ENCODE results near the gene TMEM141. TPM values are rescaled to one million over a fixed set of nuclear protein-coding genes. Genes with fewer than 3 reads are reported as not detected.
A peak's percentile ranks its signal among the peaks of the same experiment; 100 is the strongest.
"Not testable (repeated sequence)": the region's sequence is repeated elsewhere in the genome, so short reads cannot be mapped to it uniquely, and the experiment has no call there.

Gene TMEM141
- total and polyA plus RNA-seq, 2 donors (not counting 1 experiment from before 2014, with no cell fraction given): 43.3 to 56.5 TPM

DNA sequence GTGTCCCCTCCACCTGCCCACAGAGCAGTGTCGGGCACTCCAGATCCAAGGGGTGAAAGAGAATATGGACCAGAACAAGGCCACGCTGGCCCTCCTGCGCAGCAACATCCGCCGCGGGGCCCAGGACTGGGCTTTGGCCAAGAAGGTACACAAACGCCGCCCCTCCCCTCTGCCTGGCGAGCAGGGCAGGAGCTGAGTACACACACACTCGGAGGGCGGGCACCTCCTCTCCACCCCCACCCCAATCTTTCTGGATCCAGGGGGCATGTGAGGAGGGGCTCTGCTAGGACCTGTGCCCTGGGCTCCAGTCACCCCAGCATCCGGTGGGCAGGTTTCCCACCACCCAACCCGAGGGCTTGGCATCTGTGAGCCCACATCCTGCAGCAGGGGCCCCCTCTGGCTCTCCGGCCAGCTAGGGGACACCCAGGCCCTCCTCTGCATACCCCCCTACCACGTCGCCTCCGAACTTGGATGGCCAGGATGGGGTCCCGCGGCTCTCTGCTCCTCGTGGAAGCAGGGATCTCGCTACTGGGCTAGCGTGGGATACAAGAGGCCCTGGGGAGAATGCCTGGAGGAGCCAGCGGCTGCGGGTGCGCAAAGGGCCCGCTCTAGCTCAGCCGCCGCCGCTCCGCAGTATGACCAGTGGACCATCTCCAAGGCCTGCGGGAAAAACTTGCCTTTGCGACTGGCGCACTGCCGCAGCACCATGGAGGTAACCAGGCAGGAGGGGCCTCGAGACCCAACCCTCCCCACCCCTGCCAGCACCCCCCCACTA, 8.1 kb downstream of the TMEM141 start:
- no peak overlapping the region for H3K4me2 ChIP-seq (ENCODE audit: extremely low read depth, insufficient read depth, low read length)
- H3K27me3 ChIP-seq (ENCODE audit: control insufficient read depth, insufficient read depth, low read length): peaks cover 33% of the 10 kb centered on the region
- no peaks in the 10 kb centered on the region for H3K9me3 ChIP-seq (ENCODE audit: control insufficient read depth, insufficient read depth, low read depth, low read length)
- H3K9ac ChIP-seq (ENCODE audit: insufficient read depth, low read length): no peak overlapping the region
- H3K4me1 ChIP-seq (ENCODE audit: control insufficient read depth, extremely low read depth, insufficient read depth, low read length): no peaks in the 10 kb centered on the region
- no peak overlapping the region for H2AFZ ChIP-seq (ENCODE audit: low read length)
- no peaks in the 10 kb centered on the region for H3K36me3 ChIP-seq (ENCODE audit: control insufficient read depth, insufficient read depth, low read length)
- no peak for DNase-seq (ENCODE audit: low read depth in 2 of 2)
- H3K27ac ChIP-seq (ENCODE audit: insufficient read depth, low read length): no peak overlapping the region
- TF ChIP-seq EZH2 (IDR thresholded peaks at IDR 0.05; ENCODE audit: low read length, missing control alignments): no peak
- TF ChIP-seq, protein P1, sequence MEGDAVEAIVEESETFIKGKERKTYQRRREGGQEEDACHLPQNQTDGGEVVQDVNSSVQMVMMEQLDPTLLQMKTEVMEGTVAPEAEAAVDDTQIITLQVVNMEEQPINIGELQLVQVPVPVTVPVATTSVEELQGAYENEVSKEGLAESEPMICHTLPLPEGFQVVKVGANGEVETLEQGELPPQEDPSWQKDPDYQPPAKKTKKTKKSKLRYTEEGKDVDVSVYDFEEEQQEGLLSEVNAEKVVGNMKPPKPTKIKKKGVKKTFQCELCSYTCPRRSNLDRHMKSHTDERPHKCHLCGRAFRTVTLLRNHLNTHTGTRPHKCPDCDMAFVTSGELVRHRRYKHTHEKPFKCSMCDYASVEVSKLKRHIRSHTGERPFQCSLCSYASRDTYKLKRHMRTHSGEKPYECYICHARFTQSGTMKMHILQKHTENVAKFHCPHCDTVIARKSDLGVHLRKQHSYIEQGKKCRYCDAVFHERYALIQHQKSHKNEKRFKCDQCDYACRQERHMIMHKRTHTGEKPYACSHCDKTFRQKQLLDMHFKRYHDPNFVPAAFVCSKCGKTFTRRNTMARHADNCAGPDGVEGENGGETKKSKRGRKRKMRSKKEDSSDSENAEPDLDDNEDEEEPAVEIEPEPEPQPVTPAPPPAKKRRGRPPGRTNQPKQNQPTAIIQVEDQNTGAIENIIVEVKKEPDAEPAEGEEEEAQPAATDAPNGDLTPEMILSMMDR (conservative IDR thresholded peaks at IDR 0.05 in 1 of 2, IDR thresholded peaks at IDR 0.05 in 1 of 2; ENCODE audit: low read depth in 1 of 2, low read length in 2 of 2): no peak
- no peak overlapping the region for H3K4me3 ChIP-seq (replicated peaks in 1 of 4; ENCODE audit: control extremely low read depth in 1 of 4, insufficient read depth in 1 of 4, low read depth in 3 of 4, low read length in 4 of 4)
- H4K20me1 ChIP-seq (ENCODE audit: control insufficient read depth, extremely low read depth, insufficient read depth, low read length): no peaks in the 10 kb centered on the region
- H3K79me2 ChIP-seq (ENCODE audit: control insufficient read depth, insufficient read depth, low read length): no peaks in the 10 kb centered on the region

DNA sequence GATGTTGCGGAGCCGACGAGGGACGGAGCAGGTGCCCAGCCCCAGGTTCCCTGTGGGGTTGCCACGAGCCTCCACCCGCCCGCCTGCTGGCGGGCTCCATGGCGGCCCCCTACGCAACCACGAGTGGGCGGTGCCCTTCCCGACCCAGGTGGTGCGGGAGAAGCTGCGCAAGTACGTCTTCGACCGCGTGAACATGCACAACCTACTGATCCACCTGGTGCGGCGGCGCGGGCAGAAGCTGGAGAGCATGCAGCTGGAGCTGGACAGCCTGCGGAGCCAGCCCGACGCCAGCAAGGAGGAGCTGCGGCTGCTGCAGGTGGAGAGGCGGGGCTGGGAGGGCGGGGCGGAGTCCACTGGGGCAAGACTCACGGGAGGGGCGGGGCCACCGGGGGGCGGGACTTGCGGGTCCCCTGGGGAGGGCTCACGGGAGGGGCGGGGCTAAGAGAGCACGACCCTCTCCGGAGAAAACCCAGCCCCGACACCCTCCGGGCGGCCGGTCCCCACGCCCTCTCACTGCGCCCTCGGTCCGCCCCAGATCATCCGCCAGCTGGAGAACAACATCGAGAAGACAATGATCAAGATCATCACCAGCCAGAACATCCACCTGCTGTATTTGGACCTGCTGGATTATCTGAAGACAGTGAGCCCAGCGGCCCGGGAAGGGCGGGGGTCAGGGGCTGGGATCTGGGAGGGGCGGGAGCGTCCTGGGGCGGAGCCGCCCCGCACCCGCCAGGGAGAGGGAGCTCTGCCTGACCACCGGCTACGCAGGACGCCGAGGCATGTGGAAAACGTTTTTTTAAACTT, 8.9 kb downstream of the TMEM141 start:
- peaks cover 33% of the 10 kb centered on the region for H3K27me3 ChIP-seq (ENCODE audit: control insufficient read depth, insufficient read depth, low read length)
- H2AFZ ChIP-seq (ENCODE audit: low read length): no peak overlapping the region
- no peak for TF ChIP-seq EZH2 (IDR thresholded peaks at IDR 0.05; ENCODE audit: low read length, missing control alignments)
- TF ChIP-seq, protein P1 (conservative IDR thresholded peaks at IDR 0.05 in 1 of 2, IDR thresholded peaks at IDR 0.05 in 1 of 2; ENCODE audit: low read depth in 1 of 2, low read length in 2 of 2): no peak

DNA sequence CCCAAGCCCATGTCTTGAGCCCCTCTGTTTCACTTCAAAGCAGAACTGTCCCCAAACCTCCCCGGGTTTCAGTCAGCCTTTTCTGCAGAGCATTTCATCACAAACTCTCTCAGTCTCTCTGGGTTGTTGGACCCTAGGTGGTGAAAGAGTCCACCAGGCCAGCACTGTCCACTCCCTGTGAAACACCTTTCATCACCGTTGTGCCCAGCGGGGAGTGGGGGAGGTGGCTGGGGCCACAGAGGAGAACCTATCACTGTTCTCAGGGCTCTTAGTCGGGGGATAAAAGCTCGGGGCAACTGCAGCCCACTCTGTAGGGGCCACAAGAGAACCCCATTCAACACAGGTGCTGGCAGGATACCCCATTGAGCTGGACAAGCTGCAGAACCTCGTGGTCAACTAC, 11.2 kb downstream of the TMEM141 start:
- Histone ChIP-seq H3K27me3 (ENCODE audit: control insufficient read depth, insufficient read depth, low read length) (peaks cover 23% of the 10 kb centered on the region), H3K36me3 (ENCODE audit: control insufficient read depth, insufficient read depth, low read length) (peaks cover 2% of the 10 kb centered on the region), H4K20me1 (ENCODE audit: control insufficient read depth, extremely low read depth, insufficient read depth, low read length) (no peaks in the 10 kb centered on the region), H3K4me3 (replicated peaks in 1 of 4; ENCODE audit: control extremely low read depth in 1 of 4, insufficient read depth in 1 of 4, low read depth in 3 of 4, low read length in 4 of 4) (no peak overlapping the region), H3K4me2 (ENCODE audit: extremely low read depth, insufficient read depth, low read length) (no peak overlapping the region), H3K79me2 (ENCODE audit: control insufficient read depth, insufficient read depth, low read length) (no peaks in the 10 kb centered on the region), H2AFZ (ENCODE audit: low read length) (no peak overlapping the region), H3K4me1 (ENCODE audit: control insufficient read depth, extremely low read depth, insufficient read depth, low read length) (peaks cover 6% of the 10 kb centered on the region), H3K9me3 (ENCODE audit: control insufficient read depth, insufficient read depth, low read depth, low read length) (no peaks in the 10 kb centered on the region), H3K27ac (ENCODE audit: insufficient read depth, low read length) (no peak overlapping the region), H3K9ac (ENCODE audit: insufficient read depth, low read length) (no peak overlapping the region)
- DNase-seq (ENCODE audit: low read depth in 2 of 2): no peak
- no peak for TF ChIP-seq EZH2 (IDR thresholded peaks at IDR 0.05; ENCODE audit: low read length, missing control alignments)
- TF ChIP-seq, protein P1 (conservative IDR thresholded peaks at IDR 0.05 in 1 of 2, IDR thresholded peaks at IDR 0.05 in 1 of 2; ENCODE audit: low read depth in 1 of 2, low read length in 2 of 2): no peak

More for the DNA sequence above, 8.9 kb downstream of the TMEM141 start:
- no peak overlapping the region for H3K9ac ChIP-seq (ENCODE audit: insufficient read depth, low read length)
- no peaks in the 10 kb centered on the region for H3K9me3 ChIP-seq (ENCODE audit: control insufficient read depth, insufficient read depth, low read depth, low read length)
- H3K79me2 ChIP-seq (ENCODE audit: control insufficient read depth, insufficient read depth, low read length): no peaks in the 10 kb centered on the region
- H3K4me3 ChIP-seq (replicated peaks in 1 of 4; ENCODE audit: control extremely low read depth in 1 of 4, insufficient read depth in 1 of 4, low read depth in 3 of 4, low read length in 4 of 4): peak overlapping the region in 3 of 4 experiments; percentile 8 to 43 (median 34)
- no peaks in the 10 kb centered on the region for H4K20me1 ChIP-seq (ENCODE audit: control insufficient read depth, extremely low read depth, insufficient read depth, low read length)
- peak overlapping the region; percentile 71 for H3K4me2 ChIP-seq (ENCODE audit: extremely low read depth, insufficient read depth, low read length)
- no peak overlapping the region for H3K27ac ChIP-seq (ENCODE audit: insufficient read depth, low read length)
- no peaks in the 10 kb centered on the region for H3K36me3 ChIP-seq (ENCODE audit: control insufficient read depth, insufficient read depth, low read length)
- DNase-seq (ENCODE audit: low read depth in 2 of 2): peak; percentile 42 to 44
- H3K4me1 ChIP-seq (ENCODE audit: control insufficient read depth, extremely low read depth, insufficient read depth, low read length): no peaks in the 10 kb centered on the region

GRCh38 chr9:136803009-136803550, 11.9 kb downstream of the TMEM141 start:
- not testable (repeated sequence) for H2AFZ ChIP-seq (ENCODE audit: low read length); H3K4me3 ChIP-seq (replicated peaks in 1 of 4; ENCODE audit: control extremely low read depth in 1 of 4, insufficient read depth in 1 of 4, low read depth in 3 of 4, low read length in 4 of 4); H3K36me3 ChIP-seq (ENCODE audit: control insufficient read depth, insufficient read depth, low read length); H3K9me3 ChIP-seq (ENCODE audit: control insufficient read depth, insufficient read depth, low read depth, low read length); H4K20me1 ChIP-seq (ENCODE audit: control insufficient read depth, extremely low read depth, insufficient read depth, low read length); H3K79me2 ChIP-seq (ENCODE audit: control insufficient read depth, insufficient read depth, low read length); H3K4me1 ChIP-seq (ENCODE audit: control insufficient read depth, extremely low read depth, insufficient read depth, low read length); DNase-seq (ENCODE audit: low read depth in 2 of 2); H3K4me2 ChIP-seq (ENCODE audit: extremely low read depth, insufficient read depth, low read length); H3K9ac ChIP-seq (ENCODE audit: insufficient read depth, low read length); H3K27ac ChIP-seq (ENCODE audit: insufficient read depth, low read length)
- peaks cover 23% of the 10 kb centered on the region for H3K27me3 ChIP-seq (ENCODE audit: control insufficient read depth, insufficient read depth, low read length)

Measured in fibroblast of lung (primary cell).